Psoas muscle (tissue), 8 donors: ENCODE measurements around the gene MYO1D. TPM values are rescaled to one million over a fixed set of nuclear protein-coding genes. Genes with fewer than 3 reads are reported as not detected.

Experiments
- ATAC-seq, 4 donors: fragments of 200-7000 bp; cut with Tn5 transposase; one replicate each; pipeline ENCODE4 v1.9.1; 2020; ENCODE audit warnings: moderate library complexity in 3 of 4, mild to moderate bottlenecking in 2 of 4
- DNase-seq, 2 donors: peaks; one replicate each; pipeline ENCODE4 v3.0.0-alpha.2; 2020
- H3K27ac ChIP-seq: fragments of 200-600 bp; one replicate; pipeline ENCODE4 v1.8.0; 2022
- H3K27me3 ChIP-seq, 3 donors: fragments of 200-600 bp in 1 of 3; one replicate each; pipeline versions ENCODE4 v1.6.1 to v1.8.0; 2013 to 2022; ENCODE audit warnings: low read length in 2 of 3, mild to moderate bottlenecking in 2 of 3, moderate library complexity in 1 of 3; ENCODE audit not compliant: insufficient read depth in 3 of 3
- H3K36me3 ChIP-seq, 2 donors: fragments of 200-600 bp in 1 of 2; one replicate each; pipeline versions ENCODE4 v1.6.1 to v1.8.0; 2013 to 2022; ENCODE audit warnings: low read depth in 1 of 2, mild to moderate bottlenecking in 1 of 2, moderate library complexity in 1 of 2; ENCODE audit not compliant: insufficient read depth in 1 of 2
- H3K4me1 ChIP-seq: fragments of 200-600 bp; one replicate; pipeline ENCODE4 v1.8.0; 2022
- H3K4me3 ChIP-seq: fragments of 200-600 bp; one replicate; pipeline ENCODE4 v1.8.0; 2022; ENCODE audit warnings: mild to moderate bottlenecking
- H3K9me3 ChIP-seq: fragments of 200-600 bp; one replicate; pipeline ENCODE4 v1.8.0; 2022
- CTCF ChIP-seq: fragments of 200-600 bp; IDR thresholded peaks from one replicate; pipeline ENCODE4 v1.8.0; 2022; ENCODE audit warnings: antibody characterized with exemption
- WGBS, 3 donors: extraction: QIAGEN DNeasy Blood & Tissue Kit; methylation state at CpG; one replicate each; pipeline versions ENCODE4 v1.1.6 to v1.1.7; 2013; 5-methylcytosine and 5-hydroxymethylcytosine counted together
- intact Hi-C, 2 donors: fragments of 100-400 bp; cut with DNase I; formaldehyde crosslinking; loops; one replicate each; pipeline versions ENCODE4 v1.11.0 to v1.14.2; 2022
- polyA plus RNA-seq, 3 donors: library from polyadenylated mRNA; stranded (reverse); fragments of 200-250 nt; gene quantifications; one replicate each; pipeline ENCODE4 v1.2.3, GENCODE V29; 2013
- total RNA-seq, 4 donors: library from RNA; stranded (reverse); fragmentation: NEBNext Ultra II Directional in 2 of 4; extraction: Animal tissue kit (Norgen Biotek cat#: 25700) in 2 of 4; gene quantifications; one replicate each; pipeline versions ENCODE4 v1.2.1 to v1.2.4, GENCODE V29; 2021 to 2023
- donor health status: healthy with polysubstance abuse.
- donor health status: DM: no; HTN: no; CAD: no; lungs with moderate emphysema.
- donor health status: Bipolar disorder and iron deficiency.
- donor health status: healthy.
- donor health status: DM: yes; HTN: yes; CAD: no.
- donor health status: DM: no; HTN: no; CAD: no.
- donor health status: DM: no; HTN: no; CAD: no.
- donor health status: DM: yes; HTN: yes; CAD: no.

MYO1D gene
- total and polyA plus RNA-seq, 7 donors = 1.8 to 5.9 (median 4.1) TPM

GRCh38 chr17:32470405-32471167 is 406.3 kb downstream of the MYO1D start:
- no peaks in the 10 kb centered on the region for H3K4me1 ChIP-seq

GRCh38 chr17:32467949-32468348 is 409.0 kb downstream of the MYO1D start:
- no peak for TF ChIP-seq CTCF
- DNase-seq (no peak), ATAC-seq (no peak)
- H3K4me1 ChIP-seq = no peaks in the 10 kb centered on the region
- H3K27ac ChIP-seq = no peak overlapping the region
- H3K36me3 ChIP-seq = peaks cover 11 to 100% of the 10 kb centered on the region in 2 donors
- intact Hi-C loops = loop anchor here in 1 of 2 donors (10.0 kb wide), 1 partner anchor 287 kb away; no protein-coding TSS in a partner anchor
- 97 to 99% (median 97%) methylated on average over 7 of the region's 7 CpGs for WGBS, 3 donors
- no peak overlapping the region for H3K4me3 ChIP-seq
- H3K27me3 ChIP-seq = no peaks in the 10 kb centered on the region
- H3K9me3 ChIP-seq = no peaks in the 10 kb centered on the region

More at GRCh38 chr17:32470405-32471167, 406.3 kb downstream of the MYO1D start:
- no peak for TF ChIP-seq CTCF
- Histone ChIP-seq H3K27ac (no peak overlapping the region), H3K9me3 (no peaks in the 10 kb centered on the region), H3K4me3 (no peak overlapping the region), H3K36me3 (peaks cover 25 to 100% of the 10 kb centered on the region in 2 donors), H3K27me3 (no peaks in the 10 kb centered on the region)
- peak in 3 of 4 donors; percentile 27 to 47 (median 38) for ATAC-seq
- DNase-seq = no peak
- WGBS, 3 donors = 63 to 79% (median 69%) methylated on average over 6 of the region's 6 CpGs
- intact Hi-C loops = no loop called here

GRCh38 chr17:32464374-32464773 is 412.6 kb downstream of the MYO1D start:
- no peak for DNase-seq
- intact Hi-C loops = loop anchor here in 1 of 2 donors (10.0 kb wide), 1 partner anchor 290 kb away; no protein-coding TSS in a partner anchor
- 80 to 86% (median 83%) methylated on average over 1 of the region's 1 CpG for WGBS, 3 donors
- Histone ChIP-seq H3K4me3 (no peak overlapping the region), H3K4me1 (peaks cover 9% of the 10 kb centered on the region), H3K27me3 (no peaks in the 10 kb centered on the region), H3K9me3 (no peaks in the 10 kb centered on the region), H3K36me3 (peaks cover 9 to 93% of the 10 kb centered on the region in 2 donors), H3K27ac (no peak overlapping the region)
- no peak for TF ChIP-seq CTCF
- ATAC-seq = no peak

- H3K9me3 ChIP-seq = no peaks in the 10 kb centered on the region
- H3K27me3 ChIP-seq = no peaks in the 10 kb centered on the region
- H3K4me3 ChIP-seq = no peak overlapping the region
- intact Hi-C loops = loop anchor here (2.0 to 10.0 kb wide), 2 partner anchors 145 to 291 kb away; no protein-coding TSS in a partner anchor
- H3K36me3 ChIP-seq = peaks cover 4 to 93% of the 10 kb centered on the region in 2 donors
- no peak for TF ChIP-seq CTCF
- H3K4me1 ChIP-seq = peaks cover 9% of the 10 kb centered on the region
- WGBS, 3 donors = 93 to 97% (median 96%) methylated on average over 3 of the region's 3 CpGs
- ATAC-seq = no peak
- H3K27ac ChIP-seq = no peak overlapping the region
- DNase-seq = no peak
Observed at GRCh38 chr17:32463304-32463703, 413.6 kb downstream of the MYO1D start.
